Body of pancreas (tissue), 4 donors: ENCODE data around the gene CDR2L. TPM values are rescaled to one million over a fixed set of nuclear protein-coding genes. Genes with fewer than 3 reads are reported as not detected.

ENCODE experiments used
- ATAC-seq: fragments of 150-250 bp; one replicate; pipeline ENCODE4 v1.9.1; 2016
- DNase-seq, 4 donors: peaks; one replicate each; pipeline ENCODE4 v3.0.0-alpha.2; 2019
- H3K27ac ChIP-seq, 4 donors: fragments of 200-600 bp; sonication (generic); 1 replicate in 3 of 4; 2 replicates in 1 of 4; pipeline versions ENCODE4 v1.5.1 to v1.6.1; 2016 to 2019; ENCODE audit warnings: mild to moderate bottlenecking in 1 of 4, mixed read lengths in 1 of 4, moderate library complexity in 1 of 4
- H3K27me3 ChIP-seq, 2 donors: fragments of 200-600 bp; sonication (generic); one replicate each; pipeline ENCODE4 v1.6.0; 2016; ENCODE audit warnings: mild to moderate bottlenecking in 1 of 2
- H3K36me3 ChIP-seq, 2 donors: fragments of 200-600 bp; sonication (generic); replicated peaks in 1 of 2; 2 replicates each; pipeline ENCODE4 v1.5.1; 2016; ENCODE audit warnings: low read depth in 2 of 2; ENCODE audit not compliant: insufficient read depth in 1 of 2
- H3K4me1 ChIP-seq: fragments of 200-600 bp; sonication (generic); one replicate; pipeline ENCODE4 v1.6.0; 2016
- H3K4me3 ChIP-seq, 2 donors: fragments of 200-600 bp; sonication (generic); 1 replicate in 1 of 2; 2 replicates in 1 of 2; pipeline ENCODE4 v1.5.1; 2016 to 2019
- H3K9me3 ChIP-seq, 3 donors: fragments of 200-600 bp; sonication (generic); 1 replicate in 2 of 3; 2 replicates in 1 of 3; pipeline ENCODE4 v1.5.1; 2016
- POLR2A ChIP-seq, 3 donors: fragments of 450-650 bp; IDR thresholded peaks; one replicate each; pipeline ENCODE4 v1.6.1; 2016; ENCODE audit warnings: antibody characterized with exemption in 3 of 3, mild to moderate bottlenecking in 2 of 3
- WGBS, 2 donors: methylation state at CpG; one replicate each; pipeline ENCODE4 v1.1.5; 2017; 5-methylcytosine and 5-hydroxymethylcytosine counted together
- intact Hi-C: fragments of 100-400 bp; cut with DNase I; formaldehyde crosslinking; loops from one replicate; pipeline ENCODE4 v1.15.1; 2023
- total RNA-seq, 2 donors: library from RNA; depleted of rRNA; stranded (reverse); fragments of >200 nt; gene quantifications; one replicate each; pipeline ENCODE4 v1.1.0, GENCODE V29; 2016
- TF ChIP-seq, protein P1 (sequence below), 7 experiments: fragments of 450-650 bp in 4 of 7; fragments of 200-600 bp in 3 of 7; sonication (generic) in 3 of 7; IDR thresholded peaks; one replicate each; pipeline ENCODE4 v1.5.1; 2016 to 2019; ENCODE audit warnings: antibody characterized with exemption in 7 of 7

Gene CDR2L
- total RNA-seq, 2 donors from 2014 or later = 11.9 to 18.5 TPM

DNA sequence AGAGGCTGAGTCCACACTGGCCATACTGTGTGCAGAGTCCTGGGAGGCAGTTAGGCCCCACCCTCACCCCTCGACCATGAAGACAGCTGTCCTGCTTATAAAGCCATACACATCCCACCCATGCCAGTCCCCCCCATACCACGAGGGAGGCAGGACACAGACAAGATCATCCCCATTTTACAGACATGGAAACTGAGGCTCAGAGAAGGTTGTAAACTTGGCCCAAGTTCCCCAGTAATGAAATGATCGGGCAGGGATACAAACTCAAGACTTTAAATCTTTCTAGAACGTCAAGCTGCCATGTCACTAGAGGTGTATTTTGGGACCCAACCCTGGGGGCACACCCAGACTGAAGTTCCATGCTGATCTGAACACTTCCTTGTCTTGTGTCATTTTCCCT, 31.3 kb upstream of the CDR2L start:
- Histone ChIP-seq H3K36me3 (peaks cover 11 to 27% of the 10 kb centered on the region in 2 donors), H3K27me3 (no peaks in the 10 kb centered on the region), H3K4me1 (no peaks in the 10 kb centered on the region), H3K4me3 (no peak overlapping the region), H3K9me3 (no peaks in the 10 kb centered on the region), H3K27ac (no peak overlapping the region)
- WGBS, 2 donors = 80 to 95% methylated on average over 4 of the region's 4 CpGs
- ATAC-seq (no peak), DNase-seq (no peak)
- intact Hi-C loops = no loop called here
- TF ChIP-seq, protein P1, sequence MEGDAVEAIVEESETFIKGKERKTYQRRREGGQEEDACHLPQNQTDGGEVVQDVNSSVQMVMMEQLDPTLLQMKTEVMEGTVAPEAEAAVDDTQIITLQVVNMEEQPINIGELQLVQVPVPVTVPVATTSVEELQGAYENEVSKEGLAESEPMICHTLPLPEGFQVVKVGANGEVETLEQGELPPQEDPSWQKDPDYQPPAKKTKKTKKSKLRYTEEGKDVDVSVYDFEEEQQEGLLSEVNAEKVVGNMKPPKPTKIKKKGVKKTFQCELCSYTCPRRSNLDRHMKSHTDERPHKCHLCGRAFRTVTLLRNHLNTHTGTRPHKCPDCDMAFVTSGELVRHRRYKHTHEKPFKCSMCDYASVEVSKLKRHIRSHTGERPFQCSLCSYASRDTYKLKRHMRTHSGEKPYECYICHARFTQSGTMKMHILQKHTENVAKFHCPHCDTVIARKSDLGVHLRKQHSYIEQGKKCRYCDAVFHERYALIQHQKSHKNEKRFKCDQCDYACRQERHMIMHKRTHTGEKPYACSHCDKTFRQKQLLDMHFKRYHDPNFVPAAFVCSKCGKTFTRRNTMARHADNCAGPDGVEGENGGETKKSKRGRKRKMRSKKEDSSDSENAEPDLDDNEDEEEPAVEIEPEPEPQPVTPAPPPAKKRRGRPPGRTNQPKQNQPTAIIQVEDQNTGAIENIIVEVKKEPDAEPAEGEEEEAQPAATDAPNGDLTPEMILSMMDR (IDR thresholded peaks at IDR 0.05) = no peak
- no peak for TF ChIP-seq POLR2A (IDR thresholded peaks at IDR 0.05)

DNA sequence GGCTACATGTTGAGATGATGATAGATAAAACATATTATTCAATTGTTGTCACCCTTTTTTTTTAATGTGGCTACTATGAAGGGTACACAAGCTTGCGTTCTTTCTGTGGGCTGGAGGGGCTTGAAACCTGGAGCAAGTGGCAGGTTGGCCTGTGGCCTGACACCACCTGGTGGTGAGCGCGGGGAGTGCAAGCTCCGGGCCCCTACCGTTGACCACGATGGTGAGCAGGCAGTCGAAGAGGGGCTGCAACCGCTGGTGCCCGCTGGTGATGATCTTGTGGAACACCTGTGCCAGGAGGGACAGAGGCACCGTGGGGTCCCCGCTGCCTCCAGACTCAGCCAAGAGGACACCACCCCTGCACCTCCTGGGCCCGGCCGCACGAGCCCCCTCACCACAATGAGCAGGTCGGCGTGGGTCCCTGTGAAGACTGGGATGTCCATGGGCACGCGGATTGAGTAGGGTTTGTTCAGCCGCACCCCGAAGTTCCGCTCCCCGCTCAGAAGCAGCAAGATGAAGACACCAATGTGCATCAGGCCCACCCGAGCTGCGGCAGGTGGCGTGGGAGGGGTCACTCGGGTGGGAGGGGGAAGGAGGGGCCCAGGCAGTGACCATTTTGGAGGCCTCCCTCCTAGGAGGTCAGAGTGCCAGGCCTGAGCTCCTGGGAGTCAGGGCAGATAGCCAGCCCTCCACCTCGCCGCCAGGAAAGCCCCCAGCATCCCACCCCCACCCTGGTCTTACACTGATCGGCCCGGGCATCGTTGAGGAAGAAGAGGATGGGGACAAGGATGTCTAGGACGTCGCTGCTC, 29.3 kb upstream of the CDR2L start:
- no peak for TF ChIP-seq POLR2A (IDR thresholded peaks at IDR 0.05)
- TF ChIP-seq, protein P1 (IDR thresholded peaks at IDR 0.05) = peak; percentile 74 to 92 (median 84)
- peaks cover 11 to 24% of the 10 kb centered on the region in 2 donors for H3K36me3 ChIP-seq
- ATAC-seq (peak; percentile 57), DNase-seq (peak; percentile 70 to 80 (median 74))
- no peak overlapping the region for H3K4me3 ChIP-seq
- no peak overlapping the region for H3K27ac ChIP-seq
- H3K9me3 ChIP-seq = no peaks in the 10 kb centered on the region
- intact Hi-C loops = no loop called here
- peaks cover 4% of the 10 kb centered on the region for H3K4me1 ChIP-seq
- no peaks in the 10 kb centered on the region for H3K27me3 ChIP-seq
- WGBS, 2 donors = 50 to 62% methylated on average over 18 to 31 of the region's 33 CpGs

GRCh38 chr17:74959826-74960515, 27.5 kb upstream of the CDR2L start:
- no peak for ATAC-seq
- no peak for DNase-seq
- intact Hi-C loops = loop anchor here (5.0 kb wide), 1 partner anchor 52 kb away; the partner anchor contains the start of gene MRPL58
- 35 to 71% methylated on average over 4 to 14 of the region's 14 CpGs for WGBS, 2 donors
- Histone ChIP-seq H3K9me3 (no peaks in the 10 kb centered on the region), H3K4me1 (peaks cover 7% of the 10 kb centered on the region), H3K27ac (no peak overlapping the region), H3K36me3 (peaks cover 11 to 16% of the 10 kb centered on the region in 2 donors), H3K27me3 (no peaks in the 10 kb centered on the region), H3K4me3 (no peak overlapping the region)
- TF ChIP-seq POLR2A (IDR thresholded peaks at IDR 0.05) = no peak

- DNase-seq (no peak), ATAC-seq (no peak)
- TF ChIP-seq, protein P1 (IDR thresholded peaks at IDR 0.05) = no peak
- TF ChIP-seq POLR2A (IDR thresholded peaks at IDR 0.05) = no peak
- intact Hi-C loops = loop anchor here (5.0 kb wide), 1 partner anchor 52 kb away; the partner anchor contains the start of gene MRPL58
- Histone ChIP-seq H3K36me3 (peaks cover 7 to 10% of the 10 kb centered on the region in 2 donors), H3K27ac (no peak overlapping the region), H3K4me1 (peaks cover 15% of the 10 kb centered on the region), H3K4me3 (no peak overlapping the region), H3K27me3 (no peaks in the 10 kb centered on the region), H3K9me3 (no peaks in the 10 kb centered on the region)
- 59 to 71% methylated on average over 15 to 19 of the region's 19 CpGs for WGBS, 2 donors
Measured at GRCh38 chr17:74960570-74961342, 26.7 kb upstream of the CDR2L start.
